IMR-90 (cell line): ENCODE measurements around the gene B2M. TPM values are rescaled to one million over a fixed set of nuclear protein-coding genes. Genes with fewer than 3 reads are reported as not detected.

Source experiments
- ATAC-seq: fragments of 200-7000 bp; cut with Tn5 transposase; 2 replicates; pipeline ENCODE4 v1.9.1; 2020; ENCODE audit warnings: low read depth, mild to moderate bottlenecking, moderate library complexity
- BruUV-seq: library from RNA; stranded (reverse); fragments of 400-500 nt; replicated peaks from 2 replicates; lab custom pipeline; 2021; lab: Mats Ljungman, UMichigan
- CTCF ChIA-PET: fragments of 300-600 bp; formaldehyde crosslinking; extraction: SDS; loops from one replicate; lab custom pipeline; 2021; ENCODE audit warnings: antibody characterized with exemption; lab: Yijun Ruan, JAX
- POLR2A ChIA-PET: fragments of 300-600 bp; sonication (Branson Sonifier 250); formaldehyde crosslinking; loops from one replicate; lab custom pipeline; 2022; ENCODE audit warnings: antibody characterized with exemption; ENCODE audit not compliant: unreplicated experiment; lab: Charles Lee
- DNase-seq: peaks from one replicate; pipeline ENCODE4 v3.0.0; 2013
- H2AFZ ChIP-seq: replicated peaks from 2 replicates; pipeline ENCODE3; 2013; ENCODE audit warnings: low read length, mild to moderate bottlenecking; ENCODE audit not compliant: poor library complexity
- H2AK5ac ChIP-seq: 2 replicates; pipeline ENCODE4 v1.6.1; 2013; ENCODE audit warnings: low read depth, low read length, inconsistent platforms
- H2AK9ac ChIP-seq: replicated peaks from 2 replicates; pipeline ENCODE3; 2013; ENCODE audit warnings: mild to moderate bottlenecking, low read depth, low read length, moderate library complexity; ENCODE audit not compliant: poor library complexity
- H2BK120ac ChIP-seq: 2 replicates; pipeline ENCODE4 v1.6.1; 2013; ENCODE audit warnings: low read depth, low read length, inconsistent platforms
- H2BK15ac ChIP-seq: 3 replicates; pipeline ENCODE4 v1.6.1; 2013; ENCODE audit warnings: low read depth, low read length, inconsistent platforms
- H2BK20ac ChIP-seq: 2 replicates; pipeline ENCODE4 v1.6.1; 2013; ENCODE audit warnings: low read depth, mild to moderate bottlenecking, inconsistent platforms, low read length, moderate library complexity
- H2BK5ac ChIP-seq: 2 replicates; pipeline ENCODE4 v1.6.1; 2013; ENCODE audit warnings: mild to moderate bottlenecking, low read depth, low read length, inconsistent platforms; ENCODE audit not compliant: poor library complexity, severe bottlenecking
- H3K14ac ChIP-seq: replicated peaks from 2 replicates; pipeline ENCODE4 v1.6.1; 2013; ENCODE audit warnings: low read depth, low read length, inconsistent platforms
- H3K18ac ChIP-seq: 2 replicates; pipeline ENCODE4 v1.6.1; 2013; ENCODE audit warnings: low read depth, low read length, control low read depth
- H3K23ac ChIP-seq: 2 replicates; pipeline ENCODE4 v1.6.1; 2013; ENCODE audit warnings: low read depth, low read length, inconsistent platforms
- H3K27ac ChIP-seq: 2 replicates; pipeline ENCODE4 v1.5.1; 2013; ENCODE audit warnings: mild to moderate bottlenecking, control low read depth, low read length; ENCODE audit not compliant: insufficient read depth
- H3K27me3 ChIP-seq: 2 replicates; pipeline ENCODE4 v1.6.1; 2013; ENCODE audit warnings: low read length; ENCODE audit not compliant: control insufficient read depth, insufficient read depth
- H3K36me3 ChIP-seq: 2 replicates; pipeline ENCODE4 v1.6.1; 2013; ENCODE audit warnings: low read length, mixed read lengths; ENCODE audit not compliant: control insufficient read depth, insufficient read depth
- H3K4ac ChIP-seq: 2 replicates; pipeline ENCODE4 v1.6.1; 2013; ENCODE audit warnings: low read depth, low read length, inconsistent platforms
- H3K4me1 ChIP-seq: 2 replicates; pipeline ENCODE4 v1.6.1; 2013; ENCODE audit warnings: low read length, mixed read lengths; ENCODE audit not compliant: control insufficient read depth, insufficient read depth
- H3K4me2 ChIP-seq: 2 replicates; pipeline ENCODE4 v1.6.1; 2013; ENCODE audit warnings: low read depth, mild to moderate bottlenecking, control low read depth, low read length, moderate library complexity
- H3K4me3 ChIP-seq: 2 replicates; pipeline ENCODE4 v1.5.1; 2013; ENCODE audit warnings: low read depth, mild to moderate bottlenecking, control low read depth, low read length, moderate library complexity; ENCODE audit not compliant: insufficient read depth
- H3K56ac ChIP-seq: 2 replicates; pipeline ENCODE4 v1.6.1; 2013; ENCODE audit warnings: low read length, inconsistent platforms; ENCODE audit not compliant: insufficient read depth; ENCODE audit errors: extremely low read depth
- H3K79me1 ChIP-seq, 2 experiments: 2 replicates each; pipeline ENCODE4 v1.6.1; 2013; ENCODE audit warnings: low read length in 2 of 2, inconsistent platforms in 1 of 2, low read depth in 1 of 2
- H3K9ac ChIP-seq: 2 replicates; pipeline ENCODE4 v1.6.1; 2013; ENCODE audit warnings: low read depth, low read length, control low read depth
- H3K9me1 ChIP-seq: 2 replicates; pipeline ENCODE4 v1.6.1; 2013; ENCODE audit warnings: low read length, inconsistent platforms; ENCODE audit not compliant: insufficient read depth
- H3K9me3 ChIP-seq: 2 replicates; pipeline ENCODE4 v1.6.1; 2013; ENCODE audit warnings: low read length; ENCODE audit not compliant: control insufficient read depth, insufficient read depth
- H4K20me1 ChIP-seq: 2 replicates; pipeline ENCODE4 v1.6.1; 2013; ENCODE audit warnings: low read length, inconsistent platforms; ENCODE audit not compliant: insufficient read depth
- H4K5ac ChIP-seq: 2 replicates; pipeline ENCODE4 v1.6.1; 2013; ENCODE audit warnings: mild to moderate bottlenecking, low read depth, low read length, control low read depth
- H4K8ac ChIP-seq, 2 experiments: 2 replicates each; pipeline ENCODE4 v1.6.1; 2013; ENCODE audit warnings: low read depth in 2 of 2, low read length in 2 of 2, control low read depth in 1 of 2, inconsistent platforms in 1 of 2
- H4K91ac ChIP-seq: 2 replicates; pipeline ENCODE4 v1.6.1; 2013; ENCODE audit warnings: low read depth, low read length, inconsistent platforms; ENCODE audit not compliant: insufficient read depth
- BHLHE40 ChIP-seq: fragments of 150-350 bp; IDR thresholded peaks from 2 replicates; pipeline ENCODE4 v1.6.1; 2016; ENCODE audit warnings: mild to moderate bottlenecking, low read depth, low read length
- CEBPB ChIP-seq: IDR thresholded peaks from 2 replicates; pipeline ENCODE4 v1.6.1; 2012; ENCODE audit warnings: low read depth, low read length, improper control_type of control experiment
- CHD1 ChIP-seq: IDR thresholded peaks from 2 replicates; pipeline ENCODE4 v1.6.1; 2012; ENCODE audit warnings: low read depth, low read length, improper control_type of control experiment
- FOS ChIP-seq: fragments of 150-350 bp; IDR thresholded peaks from 2 replicates; pipeline ENCODE4 v1.6.1; 2016; ENCODE audit warnings: low read depth, low read length
- MAFK ChIP-seq: IDR thresholded peaks from 2 replicates; pipeline ENCODE4 v1.6.1; 2012; ENCODE audit warnings: low read depth, low read length, improper control_type of control experiment
- MAZ ChIP-seq: IDR thresholded peaks from 2 replicates; pipeline ENCODE4 v1.6.1; 2012; ENCODE audit warnings: low read depth, mild to moderate bottlenecking, low read length, improper control_type of control experiment, moderate library complexity, borderline replicate concordance
- MXI1 ChIP-seq: IDR thresholded peaks from 2 replicates; pipeline ENCODE4 v1.6.1; 2012; ENCODE audit warnings: low read depth, mild to moderate bottlenecking, low read length, moderate library complexity, borderline replicate concordance
- NFE2L2 ChIP-seq: fragments of 150-350 bp; IDR thresholded peaks from 2 replicates; pipeline ENCODE4 v1.6.1; 2016; ENCODE audit warnings: low read depth, mild to moderate bottlenecking, low read length
- POLR2A ChIP-seq: IDR thresholded peaks from 2 replicates; pipeline ENCODE4 v1.6.1; 2012; ENCODE audit warnings: mild to moderate bottlenecking, low read depth, low read length
- RCOR1 ChIP-seq: IDR thresholded peaks from 2 replicates; pipeline ENCODE4 v1.6.1; 2012; ENCODE audit warnings: mild to moderate bottlenecking, low read length, improper control_type of control experiment; ENCODE audit not compliant: insufficient replicate concordance
- RFX5 ChIP-seq: IDR thresholded peaks from 2 replicates; pipeline ENCODE4 v1.8.0; 2012; ENCODE audit warnings: low read depth, mild to moderate bottlenecking, low read length, moderate library complexity
- SMC3 ChIP-seq: fragments of 150-350 bp; IDR thresholded peaks from 2 replicates; pipeline ENCODE4 v1.6.1; 2016; ENCODE audit warnings: low read depth, mild to moderate bottlenecking, antibody characterized with exemption, low read length, moderate library complexity
- whole genome bisulfite sequencing, 2 experiments: methylation state at CpG; one replicate each; pipeline versions ENCODE4 v1.1.5 to v1.1.7; 2013; ENCODE audit warnings: missing lambda C conversion rate in 2 of 2; ENCODE audit not compliant: insufficient read length in 1 of 2; ENCODE audit errors: extremely low coverage in 2 of 2; 5-methylcytosine and 5-hydroxymethylcytosine counted together
- dilution Hi-C: fragments of 300-500 bp; cut with HindIII; formaldehyde crosslinking; loops from one replicate; pipeline ENCODE4 v1.14.3; 2018; ENCODE audit warnings: low sequenced_read_pairs; ENCODE audit not compliant: unreplicated experiment
- in situ Hi-C: fragments of 300-500 bp; cut with MboI; formaldehyde crosslinking; loops from 3 replicates; pipeline ENCODE4 v1.14.3; 2019; ENCODE audit warnings: low sequenced_read_pairs, inconsistent platforms, mixed read lengths
- intact Hi-C: fragments of 100-400 bp; cut with micrococcal nuclease; formaldehyde crosslinking; loops from 2 replicates; pipeline ENCODE4 v1.10.0; 2022
- polyA plus RNA-seq, 3 experiments: library from polyadenylated mRNA; depleted of rRNA; stranded (reverse); fragments of >200 nt; gene quantifications; 2 replicates each; pipeline ENCODE4 v1.2.3, GENCODE V29; 2012; ENCODE audit warnings: low replicate concordance in 1 of 3
- total RNA-seq: library from RNA; depleted of rRNA; stranded (reverse); fragments of >200 nt; gene quantifications from 2 replicates; pipeline ENCODE4 v1.2.3, GENCODE V29; 2012
- TF ChIP-seq, protein P1 (sequence below): conservative IDR thresholded peaks from 2 replicates; pipeline ENCODE4 v1.5.1; 2012; ENCODE audit warnings: mild to moderate bottlenecking, low read depth, low read length, improper control_type of control experiment

The B2M gene
- total and polyA plus RNA-seq, 2 of the 4 experiments (the other 2 are of a cell fraction), result 895 to 3,394 TPM

DNA sequence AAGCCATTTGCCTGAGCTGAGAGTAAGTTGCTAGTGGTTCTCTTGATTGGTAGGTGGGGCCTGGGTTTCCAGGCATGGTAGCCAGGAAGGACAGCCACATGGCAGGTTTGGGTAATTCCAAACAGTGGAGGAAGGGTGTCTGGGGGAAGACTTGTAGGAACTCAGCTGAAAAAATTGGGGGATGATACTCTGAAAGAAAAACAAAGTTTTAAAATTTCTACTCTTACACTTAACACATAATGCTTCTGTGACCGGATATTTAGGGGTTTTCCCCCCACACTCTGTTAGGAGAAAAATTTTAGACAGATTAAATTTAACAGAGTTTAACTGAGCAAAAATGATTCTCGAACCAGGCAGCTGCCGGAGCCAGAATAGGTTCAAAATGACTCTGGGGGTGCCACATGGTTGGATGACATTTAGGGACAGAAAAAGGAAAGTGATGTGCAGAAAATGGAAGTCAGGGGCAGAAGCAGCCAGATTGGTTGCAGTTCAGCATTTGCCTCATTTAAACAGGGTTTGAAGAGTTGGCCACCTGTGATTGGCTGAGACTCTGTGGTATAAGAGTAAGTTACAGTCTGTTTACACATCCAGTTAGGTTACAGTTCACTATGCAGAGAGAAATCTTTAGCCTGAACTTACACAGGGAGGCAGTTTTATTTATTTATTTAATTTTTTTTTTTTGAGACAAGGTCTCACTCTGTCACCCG is 8.1 kb downstream of the B2M start:
- H2BK120ac ChIP-seq, result no peak overlapping the region
- no peak overlapping the region for H3K4me3 ChIP-seq
- no peak overlapping the region for H4K91ac ChIP-seq
- H3K9me3 ChIP-seq, result no peaks in the 10 kb centered on the region
- no peak overlapping the region for H3K14ac ChIP-seq
- intact Hi-C loops, result no loop called here
- peaks cover 20 to 22% of the 10 kb centered on the region in 2 experiments for H3K79me1 ChIP-seq
- BruUV-seq, result no TSS peak
- no peak overlapping the region for H4K5ac ChIP-seq
- H3K4me1 ChIP-seq, result no peaks in the 10 kb centered on the region
- H2AK5ac ChIP-seq, result no peak overlapping the region
- ATAC-seq (peak; percentile 89), DNase-seq (peak; percentile 69)
- no peaks in the 10 kb centered on the region for H3K27me3 ChIP-seq
- H3K27ac ChIP-seq, result no peak overlapping the region
- no peak overlapping the region for H3K9ac ChIP-seq
- in situ Hi-C loops, result no loop called here
- no peak overlapping the region for H2BK15ac ChIP-seq
- ChIA-PET CTCF (interaction anchor here (1.4 kb wide), 1 partner anchor 16 kb away, joined by 3 read pairs; the partner anchor contains the start of gene TRIM69), POLR2A (no interaction called here)
- no peak overlapping the region for H3K56ac ChIP-seq
- 92% methylated on average over 2 of the region's 4 CpGs; no CpG with 5 or more reads in 1 of the 2 experiments for WGBS, 2 experiments
- H2BK20ac ChIP-seq, result no peak overlapping the region
- no peak overlapping the region for H3K4me2 ChIP-seq
- no peak overlapping the region for H3K4ac ChIP-seq
- peaks cover 16% of the 10 kb centered on the region for H4K20me1 ChIP-seq
- no peak overlapping the region for H3K18ac ChIP-seq
- H2AK9ac ChIP-seq, result no peak overlapping the region
- no peak overlapping the region for H3K23ac ChIP-seq
- H3K9me1 ChIP-seq, result no peaks in the 10 kb centered on the region
- H3K36me3 ChIP-seq, result peaks cover 21% of the 10 kb centered on the region
- TF ChIP-seq MAZ, result no peak
- TF ChIP-seq RCOR1, result no peak
- TF ChIP-seq RFX5, result no peak
- TF ChIP-seq CHD1, result no peak
- TF ChIP-seq POLR2A, result no peak
- TF ChIP-seq NFE2L2, result no peak
- no peak for TF ChIP-seq MXI1
- TF ChIP-seq SMC3, result no peak
- no peak for TF ChIP-seq CEBPB
- TF ChIP-seq BHLHE40, result no peak
- TF ChIP-seq, protein P1, sequence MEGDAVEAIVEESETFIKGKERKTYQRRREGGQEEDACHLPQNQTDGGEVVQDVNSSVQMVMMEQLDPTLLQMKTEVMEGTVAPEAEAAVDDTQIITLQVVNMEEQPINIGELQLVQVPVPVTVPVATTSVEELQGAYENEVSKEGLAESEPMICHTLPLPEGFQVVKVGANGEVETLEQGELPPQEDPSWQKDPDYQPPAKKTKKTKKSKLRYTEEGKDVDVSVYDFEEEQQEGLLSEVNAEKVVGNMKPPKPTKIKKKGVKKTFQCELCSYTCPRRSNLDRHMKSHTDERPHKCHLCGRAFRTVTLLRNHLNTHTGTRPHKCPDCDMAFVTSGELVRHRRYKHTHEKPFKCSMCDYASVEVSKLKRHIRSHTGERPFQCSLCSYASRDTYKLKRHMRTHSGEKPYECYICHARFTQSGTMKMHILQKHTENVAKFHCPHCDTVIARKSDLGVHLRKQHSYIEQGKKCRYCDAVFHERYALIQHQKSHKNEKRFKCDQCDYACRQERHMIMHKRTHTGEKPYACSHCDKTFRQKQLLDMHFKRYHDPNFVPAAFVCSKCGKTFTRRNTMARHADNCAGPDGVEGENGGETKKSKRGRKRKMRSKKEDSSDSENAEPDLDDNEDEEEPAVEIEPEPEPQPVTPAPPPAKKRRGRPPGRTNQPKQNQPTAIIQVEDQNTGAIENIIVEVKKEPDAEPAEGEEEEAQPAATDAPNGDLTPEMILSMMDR, result no peak
- no peak for TF ChIP-seq MAFK
- no peak for TF ChIP-seq FOS
- no peak overlapping the region for H4K8ac ChIP-seq
- no peak overlapping the region for H2BK5ac ChIP-seq
- H2AFZ ChIP-seq, result no peak overlapping the region
- dilution Hi-C loops, result no loop called here
